Measurements from ENCODE around the gene CETN2. TPM values are rescaled to one million over a fixed set of nuclear protein-coding genes. Genes with fewer than 3 reads are reported as not detected.
"Not testable (repeated sequence)": the region's sequence is repeated elsewhere in the genome, so short reads cannot be mapped to it uniquely, and the experiment has no call there.

Gene CETN2
- total RNA-seq, 4 donors from 2014 or later = 21.6 to 43.7 (median 28.3) TPM

DNA sequence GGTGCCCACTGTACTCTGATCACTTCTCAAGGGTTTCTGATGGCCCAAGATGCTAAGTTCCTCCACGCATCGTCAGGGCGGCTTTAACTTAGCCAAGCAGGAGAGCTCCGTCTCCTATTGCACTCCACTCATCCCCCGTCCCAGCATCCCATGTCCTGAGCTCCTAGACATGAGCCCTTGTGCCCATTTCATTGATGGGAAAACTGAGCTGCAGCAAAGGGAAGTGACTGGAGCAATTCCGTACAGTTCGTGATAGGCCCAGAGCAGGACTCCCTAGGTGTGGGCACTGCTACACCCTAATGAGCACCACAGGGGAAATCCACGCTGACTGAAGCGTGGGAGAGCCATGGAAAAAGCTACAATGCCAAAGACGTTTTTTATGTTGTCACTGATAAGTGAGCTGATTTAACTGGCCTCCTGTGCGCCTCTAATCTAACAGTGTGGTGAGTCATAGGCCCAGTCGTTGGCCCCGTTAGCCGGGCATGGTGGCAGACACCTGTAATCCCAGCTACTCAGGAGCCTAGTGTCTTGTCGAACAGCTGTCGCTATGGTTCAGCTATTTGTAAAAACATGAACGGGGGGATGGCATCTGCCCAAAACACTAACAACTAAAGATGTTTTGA lies 15.2 kb upstream of the CETN2 start:
- Histone ChIP-seq H3K27me3 (no peaks in the 10 kb centered on the region), H3K9me3 (no peaks in the 10 kb centered on the region), H3K27ac (no peak overlapping the region), H3K36me3 (peaks cover 0 to 8% (median 0%) of the 10 kb centered on the region in 3 donors), H3K4me1 (no peaks in the 10 kb centered on the region), H3K4me3 (no peak overlapping the region)
- no peak for DNase-seq (ENCODE audit: low spot score in 2 of 2)
- TF ChIP-seq POLR2A (IDR thresholded peaks at IDR 0.05) (no peak), EP300 (IDR thresholded peaks at IDR 0.05) (no peak)
- TF ChIP-seq, protein P1, sequence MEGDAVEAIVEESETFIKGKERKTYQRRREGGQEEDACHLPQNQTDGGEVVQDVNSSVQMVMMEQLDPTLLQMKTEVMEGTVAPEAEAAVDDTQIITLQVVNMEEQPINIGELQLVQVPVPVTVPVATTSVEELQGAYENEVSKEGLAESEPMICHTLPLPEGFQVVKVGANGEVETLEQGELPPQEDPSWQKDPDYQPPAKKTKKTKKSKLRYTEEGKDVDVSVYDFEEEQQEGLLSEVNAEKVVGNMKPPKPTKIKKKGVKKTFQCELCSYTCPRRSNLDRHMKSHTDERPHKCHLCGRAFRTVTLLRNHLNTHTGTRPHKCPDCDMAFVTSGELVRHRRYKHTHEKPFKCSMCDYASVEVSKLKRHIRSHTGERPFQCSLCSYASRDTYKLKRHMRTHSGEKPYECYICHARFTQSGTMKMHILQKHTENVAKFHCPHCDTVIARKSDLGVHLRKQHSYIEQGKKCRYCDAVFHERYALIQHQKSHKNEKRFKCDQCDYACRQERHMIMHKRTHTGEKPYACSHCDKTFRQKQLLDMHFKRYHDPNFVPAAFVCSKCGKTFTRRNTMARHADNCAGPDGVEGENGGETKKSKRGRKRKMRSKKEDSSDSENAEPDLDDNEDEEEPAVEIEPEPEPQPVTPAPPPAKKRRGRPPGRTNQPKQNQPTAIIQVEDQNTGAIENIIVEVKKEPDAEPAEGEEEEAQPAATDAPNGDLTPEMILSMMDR (IDR thresholded peaks at IDR 0.05) = no peak
- WGBS, 2 donors = 90 to 91% methylated on average over 13 to 17 of the region's 17 CpGs

DNA sequence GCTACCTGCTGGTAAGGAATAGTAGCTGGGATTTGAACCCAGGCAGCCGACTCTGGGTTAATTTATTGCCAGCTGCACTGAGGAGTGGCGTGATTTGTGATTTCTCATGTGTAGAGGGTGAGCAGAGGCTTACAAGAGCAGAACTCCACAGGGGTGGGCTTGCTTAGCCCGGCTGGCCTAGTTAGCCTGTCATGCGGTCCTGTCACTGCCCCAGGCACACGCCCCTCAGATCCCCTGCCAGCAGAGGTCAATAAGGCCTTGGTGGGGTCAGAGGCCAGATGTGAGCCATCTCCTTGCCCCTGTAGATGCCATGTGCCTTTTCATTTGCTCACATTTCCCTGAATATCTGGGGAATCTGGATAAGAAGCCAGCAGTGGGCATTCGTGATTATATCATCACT lies 13.7 kb upstream of the CETN2 start:
- no peak for TF ChIP-seq EP300 (IDR thresholded peaks at IDR 0.05)
- no peak for TF ChIP-seq POLR2A (IDR thresholded peaks at IDR 0.05)
- TF ChIP-seq, protein P1 (IDR thresholded peaks at IDR 0.05) = no peak
- Histone ChIP-seq H3K27ac (no peak overlapping the region), H3K9me3 (no peaks in the 10 kb centered on the region), H3K27me3 (no peaks in the 10 kb centered on the region), H3K4me3 (no peak overlapping the region), H3K4me1 (no peaks in the 10 kb centered on the region), H3K36me3 (no peaks in the 10 kb centered on the region)
- 64 to 74% methylated on average over 2 to 6 of the region's 6 CpGs for WGBS, 2 donors
- no peak for DNase-seq (ENCODE audit: low spot score in 2 of 2)

DNA sequence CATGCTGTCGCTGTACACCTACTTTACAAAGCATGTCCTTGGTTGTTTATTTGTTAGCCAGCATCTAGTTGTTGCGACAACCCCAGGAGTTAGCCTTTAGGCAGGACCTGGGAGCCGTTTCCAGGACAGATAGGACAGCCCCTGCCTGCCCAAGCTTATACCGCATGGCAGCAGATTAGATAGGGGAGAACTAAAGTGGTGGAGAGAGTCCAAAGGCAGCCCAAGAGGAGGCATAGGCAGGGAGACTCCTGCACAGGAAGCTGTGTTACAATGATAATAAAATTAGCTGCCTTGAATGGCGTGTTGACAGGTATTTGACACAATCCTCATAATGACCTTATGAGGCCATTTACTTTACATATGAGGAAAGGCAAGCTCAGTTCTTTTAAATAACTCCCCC lies 13.3 kb upstream of the CETN2 start:
- no peaks in the 10 kb centered on the region for H3K4me1 ChIP-seq
- H3K9me3 ChIP-seq = no peaks in the 10 kb centered on the region
- no peaks in the 10 kb centered on the region for H3K36me3 ChIP-seq
- no peak overlapping the region for H3K4me3 ChIP-seq
- DNase-seq (ENCODE audit: low spot score in 2 of 2) = no peak
- WGBS, 2 donors = 80 to 82% methylated on average over 5 of the region's 5 CpGs
- TF ChIP-seq EP300 (IDR thresholded peaks at IDR 0.05) (no peak), POLR2A (IDR thresholded peaks at IDR 0.05) (no peak)
- TF ChIP-seq, protein P1 (IDR thresholded peaks at IDR 0.05) = no peak
- H3K27ac ChIP-seq = no peak overlapping the region
- H3K27me3 ChIP-seq = no peaks in the 10 kb centered on the region

DNA sequence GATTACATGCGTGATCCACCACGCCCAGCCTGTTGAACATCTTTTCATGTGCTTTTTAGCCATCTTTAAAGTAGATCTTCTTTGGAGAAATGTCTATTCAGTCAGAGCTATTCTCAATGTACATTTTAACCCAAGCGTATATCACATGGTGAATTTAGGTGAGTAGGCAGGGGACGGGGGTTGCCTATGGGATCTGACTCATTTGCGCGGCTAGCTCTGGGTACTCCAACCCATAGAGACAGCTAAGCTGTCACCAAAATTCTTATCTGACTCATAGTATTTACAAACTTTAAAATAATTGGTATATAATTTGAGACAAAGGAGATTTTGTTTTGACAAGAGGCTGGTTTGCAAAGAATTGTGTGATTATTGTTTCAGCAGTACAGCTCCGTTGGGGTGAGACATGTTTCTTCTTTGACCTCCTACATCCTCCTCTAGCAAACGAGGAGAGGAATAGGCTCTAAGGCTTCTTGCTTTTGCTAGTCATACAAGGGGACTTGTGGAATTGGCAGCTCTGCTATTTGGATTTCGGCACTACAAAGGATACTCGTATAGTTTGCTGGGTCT lies 12.3 kb upstream of the CETN2 start:
- Histone ChIP-seq H3K27me3 (no peaks in the 10 kb centered on the region), H3K36me3 (no peaks in the 10 kb centered on the region), H3K4me3 (no peak overlapping the region), H3K9me3 (no peaks in the 10 kb centered on the region), H3K4me1 (no peaks in the 10 kb centered on the region), H3K27ac (no peak overlapping the region)
- TF ChIP-seq, protein P1 (IDR thresholded peaks at IDR 0.05) = no peak
- TF ChIP-seq EP300 (IDR thresholded peaks at IDR 0.05) = no peak
- DNase-seq (ENCODE audit: low spot score in 2 of 2) = no peak
- 65 to 81% methylated on average over 10 of the region's 10 CpGs for WGBS, 2 donors

DNA sequence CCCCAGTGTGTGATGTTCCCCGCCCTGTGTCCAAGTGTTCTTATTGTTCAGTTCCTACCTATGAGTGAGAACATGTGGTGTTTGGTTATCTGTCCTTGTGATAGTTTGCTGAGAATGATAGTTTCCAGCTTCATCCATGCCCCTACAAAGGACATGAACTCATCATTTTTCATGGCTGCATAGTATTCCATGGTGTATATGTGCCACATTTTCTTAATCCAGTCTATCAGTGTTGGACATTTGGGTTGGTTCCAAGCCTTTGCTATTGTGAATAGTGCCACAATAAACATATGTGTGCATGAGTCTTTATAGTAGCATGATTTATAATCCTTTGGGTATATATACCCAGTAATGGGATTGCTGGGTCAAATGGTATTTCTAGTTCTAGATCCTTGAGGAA lies 4.9 kb upstream of the CETN2 start:
- H3K9me3 ChIP-seq; H3K36me3 ChIP-seq; H3K27me3 ChIP-seq; H3K27ac ChIP-seq; DNase-seq (ENCODE audit: low spot score in 2 of 2); H3K4me3 ChIP-seq: not testable (repeated sequence)
- H3K4me1 ChIP-seq = peaks cover 0 to 22% (median 0%) of the 10 kb centered on the region in 4 donors
- WGBS, 2 donors = 58 to 100% methylated on average over 1 of the region's 1 CpG
